NCI-H748 treated with DMSO at 0.1 percent for 48 hours (cell line): ENCODE measurements around the gene MEPE.

Experiments used
- DNase-seq: peaks from one replicate; lab custom pipeline; 2025; lab: John Stamatoyannopoulos, UW

The MEPE gene

GRCh38 chr4:87843936-87844335 lies 11.2 kb downstream of the MEPE start:
- no peak for DNase-seq

GRCh38 chr4:87844452-87844851 lies 11.7 kb downstream of the MEPE start:
- no peak for DNase-seq

GRCh38 chr4:87846226-87846625 lies 13.5 kb downstream of the MEPE start:
- no peak for DNase-seq

- DNase-seq = peak; percentile 4
Measured at GRCh38 chr4:87848622-87849351, 16.0 kb downstream of the MEPE start.

- DNase-seq = no peak
Measured at GRCh38 chr4:87849612-87850011, 16.8 kb downstream of the MEPE start.

- no peak for DNase-seq
Measured at GRCh38 chr4:87851332-87851731, 18.6 kb downstream of the MEPE start.

GRCh38 chr4:87851953-87852352 lies 19.2 kb downstream of the MEPE start:
- DNase-seq = no peak

GRCh38 chr4:87853108-87853507 lies 20.3 kb downstream of the MEPE start:
- DNase-seq = peak; percentile 13

- no peak for DNase-seq
Measured at GRCh38 chr4:87853891-87854290, 21.1 kb downstream of the MEPE start.

GRCh38 chr4:87855559-87855958 lies 22.8 kb downstream of the MEPE start:
- no peak for DNase-seq

- no peak for DNase-seq
Measured at GRCh38 chr4:87856816-87857215, 24.0 kb downstream of the MEPE start.

- no peak for DNase-seq
Measured at GRCh38 chr4:87857789-87858188, 25.0 kb downstream of the MEPE start.

- DNase-seq = no peak
Measured at GRCh38 chr4:87862236-87862635, 29.5 kb downstream of the MEPE start.

- DNase-seq = no peak
Measured at GRCh38 chr4:87863486-87863885, 30.7 kb downstream of the MEPE start.

- no peak for DNase-seq
Measured at GRCh38 chr4:87864321-87864720, 31.6 kb downstream of the MEPE start.

GRCh38 chr4:87865288-87865687 lies 32.5 kb downstream of the MEPE start:
- no peak for DNase-seq

GRCh38 chr4:87865960-87866598 lies 33.3 kb downstream of the MEPE start:
- no peak for DNase-seq

GRCh38 chr4:87868522-87868921 lies 35.8 kb downstream of the MEPE start:
- no peak for DNase-seq

- no peak for DNase-seq
Measured at GRCh38 chr4:87872028-87872427, 39.3 kb downstream of the MEPE start.

- no peak for DNase-seq
Measured at GRCh38 chr4:87875191-87875590, 42.4 kb downstream of the MEPE start.

GRCh38 chr4:87880106-87880505 lies 47.3 kb downstream of the MEPE start:
- DNase-seq = no peak

GRCh38 chr4:87881115-87881514 lies 48.3 kb downstream of the MEPE start:
- no peak for DNase-seq

GRCh38 chr4:87882321-87882720 lies 49.6 kb downstream of the MEPE start:
- DNase-seq = no peak

- DNase-seq = no peak
Measured at GRCh38 chr4:87882861-87883260, 50.1 kb downstream of the MEPE start.
